B cell (primary cell): ENCODE data around the gene RFPL1.

Source experiments
- EZH2 ChIP-seq: IDR thresholded peaks from 2 replicates; pipeline ENCODE4 v1.6.1; 2012; ENCODE audit warnings: borderline replicate concordance, low read depth, mild to moderate bottlenecking, moderate library complexity, low read length; ENCODE audit not compliant: insufficient read depth, poor library complexity, severe bottlenecking
- TF ChIP-seq, protein P1 (sequence below): fragments of 200-600 bp; IDR thresholded peaks from one replicate; pipeline ENCODE4 v1.8.0; 2022; ENCODE audit warnings: antibody characterized with exemption, mild to moderate bottlenecking

DNA sequence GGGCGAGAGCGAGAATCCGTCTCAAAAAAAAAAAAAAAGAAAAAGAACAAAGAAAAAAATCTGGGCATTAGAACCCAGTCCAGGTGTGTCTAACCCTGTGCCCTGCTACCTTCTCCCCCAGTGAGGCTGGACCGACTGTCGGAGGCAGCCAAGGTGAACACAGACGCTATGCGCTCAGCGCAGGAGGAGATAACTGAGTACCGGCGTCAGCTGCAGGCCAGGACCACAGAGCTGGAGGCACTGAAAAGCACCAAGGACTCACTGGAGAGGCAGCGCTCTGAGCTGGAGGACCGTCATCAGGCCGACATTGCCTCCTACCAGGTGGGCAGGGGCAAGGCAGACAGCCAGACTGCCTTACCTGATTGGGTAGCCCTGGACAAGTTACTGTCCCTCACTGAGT, 44.9 kb downstream of the RFPL1 start:
- TF ChIP-seq, protein P1, sequence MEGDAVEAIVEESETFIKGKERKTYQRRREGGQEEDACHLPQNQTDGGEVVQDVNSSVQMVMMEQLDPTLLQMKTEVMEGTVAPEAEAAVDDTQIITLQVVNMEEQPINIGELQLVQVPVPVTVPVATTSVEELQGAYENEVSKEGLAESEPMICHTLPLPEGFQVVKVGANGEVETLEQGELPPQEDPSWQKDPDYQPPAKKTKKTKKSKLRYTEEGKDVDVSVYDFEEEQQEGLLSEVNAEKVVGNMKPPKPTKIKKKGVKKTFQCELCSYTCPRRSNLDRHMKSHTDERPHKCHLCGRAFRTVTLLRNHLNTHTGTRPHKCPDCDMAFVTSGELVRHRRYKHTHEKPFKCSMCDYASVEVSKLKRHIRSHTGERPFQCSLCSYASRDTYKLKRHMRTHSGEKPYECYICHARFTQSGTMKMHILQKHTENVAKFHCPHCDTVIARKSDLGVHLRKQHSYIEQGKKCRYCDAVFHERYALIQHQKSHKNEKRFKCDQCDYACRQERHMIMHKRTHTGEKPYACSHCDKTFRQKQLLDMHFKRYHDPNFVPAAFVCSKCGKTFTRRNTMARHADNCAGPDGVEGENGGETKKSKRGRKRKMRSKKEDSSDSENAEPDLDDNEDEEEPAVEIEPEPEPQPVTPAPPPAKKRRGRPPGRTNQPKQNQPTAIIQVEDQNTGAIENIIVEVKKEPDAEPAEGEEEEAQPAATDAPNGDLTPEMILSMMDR: no peak
- TF ChIP-seq EZH2: no peak
